ENCODE results near the gene CMPK1. TPM values are rescaled to one million over a fixed set of nuclear protein-coding genes. Genes with fewer than 3 reads are reported as not detected.

CMPK1 gene
- total and polyA plus RNA-seq, 2 of the 8 experiments (the other 6 are each of a cell fraction or from before 2014, with no cell fraction given): 6.0 to 36.9 TPM

DNA sequence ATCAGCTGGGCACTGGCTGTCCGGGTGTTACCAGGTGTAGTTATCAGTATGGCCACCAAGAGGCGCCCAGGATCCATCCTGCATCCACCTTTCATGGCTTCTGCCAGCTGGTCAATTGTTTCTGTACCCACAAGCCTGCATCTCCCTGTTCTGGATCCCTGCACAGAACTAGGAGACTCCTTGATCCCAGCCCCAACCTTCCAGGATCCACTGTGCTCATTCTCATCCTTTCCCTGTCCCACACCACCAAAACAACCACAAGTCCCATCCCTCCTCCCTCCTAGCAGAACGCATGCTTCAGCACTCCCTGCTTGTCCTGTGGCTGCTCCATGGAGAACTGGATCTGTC is 55.3 kb downstream of the CMPK1 start:
- peak; percentile 46 to 89 for DNase-seq (ENCODE audit: low read depth in 1 of 2, low spot score in 2 of 2)
- H2BK15ac ChIP-seq (ENCODE audit: low read length): no peak overlapping the region
- H2AFZ ChIP-seq (ENCODE audit: low read length): 0 out of 2 replicates have a peak overlapping the region, but pooled peaks have one; percentile 68
- H2AK5ac ChIP-seq (ENCODE audit: low read depth, low read length): no peak overlapping the region
- H4K91ac ChIP-seq (replicated peaks; ENCODE audit: insufficient read length, low read length): no peak overlapping the region
- no peak overlapping the region for H3K4me2 ChIP-seq (ENCODE audit: insufficient read depth in 1 of 2, low read depth in 2 of 2, low read length in 2 of 2)
- H4K20me1 ChIP-seq (replicated peaks in 1 of 2; ENCODE audit: control insufficient read depth in 1 of 2, insufficient read depth in 2 of 2, low read length in 2 of 2): peaks cover 0 to 3% of the 10 kb centered on the region in 2 experiments
- no peak overlapping the region for H2BK5ac ChIP-seq (ENCODE audit: low read depth, low read length)
- H4K8ac ChIP-seq (ENCODE audit: extremely low read depth, insufficient read depth, low read length): no peak overlapping the region
- peaks cover 0 to 2% (median 0%) of the 10 kb centered on the region in 4 experiments; a peak in 2 of 7 replicates for H3K27me3 ChIP-seq (replicated peaks in 1 of 4; ENCODE audit: control insufficient read depth in 3 of 4, extremely low read depth in 1 of 4, insufficient read depth in 3 of 4, low read length in 3 of 4)
- POLR2A ChIA-PET (ENCODE audit: partially characterized antibody): interaction anchor here (0.5 to 1.4 kb wide), 3 partner anchors 41 to 49 kb away, joined by 3 read pairs; no protein-coding TSS in a partner anchor
- no peak overlapping the region for H4K5ac ChIP-seq (ENCODE audit: insufficient read length, low read depth, low read length)
- H3K27ac ChIP-seq (ENCODE audit: low read depth, low read length): no peak overlapping the region
- H3K23ac ChIP-seq (ENCODE audit: insufficient read length): no peak overlapping the region
- WGBS, 2 experiments (ENCODE audit: extremely low coverage in 1 of 2, insufficient coverage in 1 of 2, insufficient read length in 1 of 2, insufficient replicate concordance in 2 of 2, low coverage in 1 of 2, low lambda C conversion rate in 2 of 2, missing lambda C conversion rate in 1 of 2): 33% methylated on average over 3 of the region's 3 CpGs; no CpG with 5 or more reads in 1 of the 2 experiments
- FAIRE-seq: peak; percentile 80
- H3K18ac ChIP-seq (ENCODE audit: extremely low read depth, low read length): no peak overlapping the region
- CTCF ChIA-PET (ENCODE audit: partially characterized antibody): interaction anchor here (0.7 to 7.0 kb wide), 40 partner anchors 10 to 1018 kb away, joined by 3 to 139 read pairs (median 4); partner anchors contain the start of gene FOXD2
- H3K9ac ChIP-seq (replicated peaks in 1 of 4; ENCODE audit: extremely low read depth in 1 of 4, low read depth in 3 of 4, low read length in 3 of 4): no peak overlapping the region
- H2BK120ac ChIP-seq (replicated peaks; ENCODE audit: low read depth, low read length): no peak overlapping the region
- H2BK12ac ChIP-seq (ENCODE audit: low read depth, low read length): no peak overlapping the region
- no peaks in the 10 kb centered on the region for H3K79me1 ChIP-seq (ENCODE audit: low read depth, low read length)
- H3K56ac ChIP-seq (replicated peaks; ENCODE audit: insufficient read length, low read depth, low read length): no peak overlapping the region
- H3K79me2 ChIP-seq (ENCODE audit: control insufficient read depth in 1 of 2, insufficient read depth in 2 of 2, low read length in 2 of 2): no peaks in the 10 kb centered on the region
- H2BK20ac ChIP-seq (ENCODE audit: low read length): no peak overlapping the region
- H3K9me3 ChIP-seq (ENCODE audit: insufficient read depth in 2 of 2, low read depth in 1 of 2, low read length in 1 of 2): no peaks in the 10 kb centered on the region
- H3K4me3 ChIP-seq (ENCODE audit: extremely low read depth in 1 of 4, insufficient read depth in 2 of 4, low read depth in 3 of 4, low read length in 4 of 4): no peak overlapping the region
- H3K4ac ChIP-seq (replicated peaks; ENCODE audit: insufficient read length, low read depth, low read length): no peak overlapping the region
- no peak overlapping the region for H3K14ac ChIP-seq (ENCODE audit: insufficient read length)
- no peaks in the 10 kb centered on the region for H3K36me3 ChIP-seq (ENCODE audit: control insufficient read depth in 2 of 4, insufficient read depth in 4 of 4, low read length in 3 of 4)
- no peaks in the 10 kb centered on the region for H3K4me1 ChIP-seq (replicated peaks in 1 of 4; ENCODE audit: control insufficient read depth in 3 of 4, insufficient read depth in 4 of 4, low read length in 3 of 4)
- H3K23me2 ChIP-seq (ENCODE audit: low read depth, low read length): no peaks in the 10 kb centered on the region
- TF ChIP-seq, protein P1, sequence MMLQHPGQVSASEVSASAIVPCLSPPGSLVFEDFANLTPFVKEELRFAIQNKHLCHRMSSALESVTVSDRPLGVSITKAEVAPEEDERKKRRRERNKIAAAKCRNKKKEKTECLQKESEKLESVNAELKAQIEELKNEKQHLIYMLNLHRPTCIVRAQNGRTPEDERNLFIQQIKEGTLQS (IDR thresholded peaks at IDR 0.05; ENCODE audit: insufficient read depth, low read depth, low read length): no peak
- TF ChIP-seq SAP30 (IDR thresholded peaks at IDR 0.05; ENCODE audit: insufficient read depth, insufficient replicate concordance, low read length) (no peak), HDAC6 (IDR thresholded peaks at IDR 0.05; ENCODE audit: low read depth, low read length) (no peak), EZH2 (IDR thresholded peaks at IDR 0.05; ENCODE audit: low read depth, low read length, severe bottlenecking) (no peak), TEAD4 (IDR thresholded peaks at IDR 0.05; ENCODE audit: low read depth, low read length) (no peak), GABPA (IDR thresholded peaks at IDR 0.05; ENCODE audit: borderline replicate concordance, insufficient read depth, low read length) (peak; percentile 35; the same call in 1 of the 2 replicates), MAFK (IDR thresholded peaks at IDR 0.05; ENCODE audit: low read depth, low read length) (no peak), RNF2 (IDR thresholded peaks at IDR 0.05; ENCODE audit: borderline replicate concordance, low read depth, low read length, missing control alignments, poor library complexity, severe bottlenecking) (no peak), ZNF274 (IDR thresholded peaks at IDR 0.05; ENCODE audit: borderline replicate concordance, extremely low read depth, low read length) (no peak), JUND (IDR thresholded peaks at IDR 0.05; ENCODE audit: low read length) (no peak), RAD21 (IDR thresholded peaks at IDR 0.05 in 1 of 2, conservative IDR thresholded peaks at IDR 0.05 in 1 of 2; ENCODE audit: low read depth in 2 of 2, low read length in 2 of 2) (peak; percentile 92 to 94)
- TF ChIP-seq, protein P2, sequence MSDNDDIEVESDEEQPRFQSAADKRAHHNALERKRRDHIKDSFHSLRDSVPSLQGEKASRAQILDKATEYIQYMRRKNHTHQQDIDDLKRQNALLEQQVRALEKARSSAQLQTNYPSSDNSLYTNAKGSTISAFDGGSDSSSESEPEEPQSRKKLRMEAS (IDR thresholded peaks at IDR 0.05): no peak
